A549 (cell line): ENCODE results near the gene TP53TG3B. TPM values are rescaled to one million over a fixed set of nuclear protein-coding genes. Genes with fewer than 3 reads are reported as not detected.
A peak's percentile ranks its signal among the peaks of the same experiment; 100 is the strongest.
"Not testable (repeated sequence)": the region's sequence is repeated elsewhere in the genome, so short reads cannot be mapped to it uniquely, and the experiment has no call there.

Source experiments
- ATAC-seq, 2 experiments: fragments of 200-7000 bp in 1 of 2; fragments of >200 bp in 1 of 2; cut with Nextera tagmentation in 1 of 2; cut with Tn5 transposase in 1 of 2; 3 replicates each; pipeline versions ENCODE4 v1.8.0 to v1.9.1; 2018 to 2020; ENCODE audit warnings: mild to moderate bottlenecking in 1 of 2, moderate library complexity in 1 of 2
- CTCF ChIA-PET: fragments of 300-600 bp; sonication (Branson Sonifier 250); formaldehyde crosslinking; extraction: SDS; loops from one replicate; lab custom pipeline; 2021; ENCODE audit warnings: antibody characterized with exemption, inconsistent platforms; lab: Yijun Ruan, JAX
- POLR2A ChIA-PET: fragments of 350-600 bp; formaldehyde crosslinking; extraction: SDS; loops from one replicate; lab custom pipeline; 2021; ENCODE audit warnings: antibody characterized with exemption, inconsistent platforms; lab: Yijun Ruan, JAX
- DNase-seq, 2 experiments: peaks; one replicate each; pipeline versions ENCODE4 v3.0.0 to v3.0.0-alpha.2; 2011 to 2016; ENCODE audit warnings: low read depth in 1 of 2, low spot score in 1 of 2
- FAIRE-seq: peaks from 2 replicates; lab custom pipeline; 2011; peaks lifted over from hg19 to GRCh38; lab: Jason Lieb, UNC
- H3K27ac ChIP-seq, 2 experiments: fragments of >200 bp; sonication (Bioruptor Twin); formaldehyde crosslinking; 3 replicates each; pipeline ENCODE4 v1.5.1; 2016 to 2017
- H3K4me1 ChIP-seq: fragments of >200 bp; sonication (Bioruptor Twin); formaldehyde crosslinking; 3 replicates; pipeline ENCODE4 v1.6.1; 2016
- H3K4me2 ChIP-seq: fragments of >200 bp; sonication (Bioruptor Twin); formaldehyde crosslinking; 3 replicates; pipeline ENCODE4 v1.6.1; 2016
- H3K4me3 ChIP-seq: fragments of >200 bp; sonication (Bioruptor Twin); formaldehyde crosslinking; 3 replicates; pipeline ENCODE4 v1.5.1; 2016
- H3K9me3 ChIP-seq: fragments of >200 bp; sonication (Bioruptor Twin); formaldehyde crosslinking; 3 replicates; pipeline ENCODE4 v1.6.1; 2016
- WGBS: methylation state at CpG from one replicate; pipeline ENCODE4 v1.1.6; 2017; ENCODE audit errors: missing lambda C conversion rate; 5-methylcytosine and 5-hydroxymethylcytosine counted together
- polyA minus RNA-seq: library from RNA; depleted of rRNA, polyadenylated mRNA; stranded (reverse); fragments of >200 nt; gene quantifications from 2 replicates; pipeline ENCODE4 v1.2.3, GENCODE V29; 2011; rRNA and poly(A)+ RNA removed
- polyA plus RNA-seq, 4 experiments: library from polyadenylated mRNA; depleted of rRNA in 3 of 4; stranded (reverse); fragments of >200 nt; fragmentation: RNase III in 1 of 4; extraction: RNeasy Plus Mini Kit Qiagen cat#74134 plus additional on column Dnase treatment in 1 of 4; gene quantifications; 2 replicates in 3 of 4; 3 replicates in 1 of 4; pipeline ENCODE4 v1.2.3, GENCODE V29; 2011 to 2017
- small RNA-seq, 6 experiments: library from RNA; depleted of rRNA; stranded (forward); fragments of <200 nt; gene quantifications; one replicate each; pipeline ENCODE3, GENCODE V24; 2012

TP53TG3B gene
- polyA plus RNA-seq (2011; rRNA removed) (0.32 and 0.54 TPM in 2 replicates), polyA plus RNA-seq (2017; fragmentation: RNase III; extraction: RNeasy Plus Mini Kit Qiagen cat#74134 plus additional on column Dnase treatment) (0.43 TPM in 1 of 3 replicates, not detected in the others), polyA minus RNA-seq (not detected in 2 replicates)
- polyA plus RNA-seq (2012; cell fraction: cytosol; rRNA removed): 0.08 and 0.21 TPM in 2 replicates
- 0.16 and 0.18 TPM in 2 replicates for polyA plus RNA-seq (2012; cell fraction: nucleus; rRNA removed)

DNA sequence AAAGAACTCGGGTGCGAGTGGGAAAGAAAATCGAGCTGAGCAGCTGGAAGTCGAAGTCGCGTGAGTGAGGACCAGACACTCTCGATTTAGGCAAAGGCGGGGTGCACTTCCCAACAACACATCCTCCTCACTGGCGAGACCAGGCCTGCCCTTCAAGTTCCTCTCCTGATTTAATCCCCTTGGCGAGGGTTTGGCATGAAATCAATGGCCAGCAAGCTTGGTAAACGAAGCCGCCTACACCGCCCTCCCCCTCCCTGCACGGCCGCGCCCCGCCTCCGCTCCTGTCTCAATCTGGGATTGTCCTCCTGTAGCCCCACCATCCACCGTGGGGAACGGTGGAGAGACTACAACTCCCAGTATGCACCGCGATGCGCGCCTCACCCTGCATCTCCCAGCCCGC is at the start of gene TP53TG3B:
Gene TP53TG3B, plus strand, starts transcription at position 301 of the 400 bp plus-strand sequence. Its CDS starts 68 bp downstream, at position 369.
- H3K4me3 ChIP-seq, H3K27ac ChIP-seq, POLR2A ChIA-PET, CTCF ChIA-PET, H3K4me1 ChIP-seq, FAIRE-seq, DNase-seq, ATAC-seq, H3K4me2 ChIP-seq, H3K9me3 ChIP-seq: not testable (repeated sequence)
- no CpG with 5 or more reads among the region's 25 CpGs for WGBS

DNA sequence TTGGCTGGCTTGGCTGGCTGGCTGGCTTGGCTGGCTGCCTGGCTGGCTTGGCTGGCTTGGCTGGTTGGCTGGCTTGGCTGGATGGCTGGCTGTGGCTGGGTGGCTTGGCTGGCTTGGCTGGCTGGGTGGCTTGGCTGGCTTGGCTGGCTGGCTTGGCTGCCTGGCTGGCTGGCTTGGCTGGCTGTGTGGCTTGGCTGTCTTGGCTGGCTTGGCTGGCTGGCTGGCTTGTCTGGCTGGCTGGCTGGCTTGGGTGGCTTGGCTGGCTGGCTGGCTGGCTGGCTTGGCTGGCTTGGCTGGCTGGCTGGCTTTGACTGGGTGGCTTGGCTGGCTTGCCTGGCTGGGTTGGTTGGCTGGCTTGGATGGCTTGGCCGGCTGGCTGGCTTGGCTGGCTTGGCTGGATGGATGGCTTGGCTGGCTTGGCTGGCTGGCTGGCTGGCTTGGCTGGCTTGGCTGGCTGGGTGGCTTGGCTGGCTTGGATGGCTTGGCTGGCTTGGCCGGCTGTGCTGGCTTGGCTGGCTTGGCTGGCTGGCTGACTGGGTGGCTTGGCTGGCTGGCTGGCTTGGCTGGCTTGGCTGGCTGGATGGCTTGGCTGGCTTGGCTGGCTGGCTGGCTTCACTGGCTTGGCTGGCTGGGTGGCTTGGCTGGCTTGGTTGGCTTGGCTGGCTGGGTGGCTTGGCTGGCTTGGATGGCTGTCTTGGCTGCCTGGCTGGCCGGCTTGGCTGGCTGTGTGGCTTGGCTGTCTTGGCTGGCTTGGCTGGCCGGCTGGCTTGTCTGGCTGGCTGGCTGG is 24.2 kb upstream of the TP53TG3B start:
- CTCF ChIA-PET, DNase-seq, H3K27ac ChIP-seq, H3K4me3 ChIP-seq, H3K4me2 ChIP-seq, POLR2A ChIA-PET, FAIRE-seq, ATAC-seq, H3K4me1 ChIP-seq: not testable (repeated sequence)
- H3K9me3 ChIP-seq: peaks cover 26% of the 10 kb centered on the region
- WGBS: 14% methylated on average over 4 of the region's 4 CpGs

DNA sequence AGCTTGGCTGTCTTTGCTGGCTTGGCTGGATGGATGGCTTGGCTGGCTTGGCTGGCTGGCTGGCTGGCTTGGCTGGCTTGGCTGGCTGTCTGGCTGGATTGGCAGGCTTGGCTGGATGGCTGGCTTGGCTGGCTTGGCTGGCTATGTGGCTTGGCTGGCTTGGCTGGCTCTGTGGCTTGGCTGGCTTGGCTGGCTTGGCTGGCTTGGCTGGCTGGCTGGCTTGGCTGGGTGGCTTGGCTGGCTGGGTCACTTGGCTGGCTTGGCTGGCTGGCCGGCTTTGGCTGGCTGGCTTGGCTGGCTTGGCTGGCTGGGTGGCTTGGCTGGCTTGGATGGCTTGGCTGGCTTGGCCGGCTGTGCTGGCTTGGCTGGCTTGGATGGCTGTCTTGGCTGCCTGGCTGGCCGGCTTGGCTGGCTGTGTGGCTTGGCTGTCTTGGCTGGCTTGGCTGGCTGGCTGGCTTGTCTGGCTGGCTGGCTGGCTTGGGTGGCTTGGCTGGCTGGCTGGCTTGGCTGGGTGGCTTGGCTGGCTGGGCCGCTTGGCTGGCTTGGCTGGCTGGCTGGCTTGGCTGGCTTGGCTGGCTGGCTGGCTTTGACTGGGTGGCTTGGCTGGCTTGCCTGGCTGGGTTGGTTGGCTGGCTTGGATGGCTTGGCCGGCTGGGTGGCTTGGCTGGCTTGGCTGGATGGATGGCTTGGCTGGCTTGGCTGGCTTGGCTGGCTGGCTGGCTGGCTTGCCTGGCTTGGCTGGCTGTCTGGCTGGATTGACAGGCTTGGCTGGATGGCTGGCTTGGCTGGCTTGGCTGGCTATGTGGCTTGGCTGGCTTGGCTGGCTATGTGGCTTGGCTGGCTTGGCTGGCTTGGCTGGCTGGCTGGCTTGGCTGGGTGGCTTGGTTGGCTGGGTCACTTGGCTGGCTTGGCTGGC is 22.8 kb upstream of the TP53TG3B start:
- H3K9me3 ChIP-seq: peaks cover 26% of the 10 kb centered on the region
- H3K4me3 ChIP-seq, CTCF ChIA-PET, ATAC-seq, FAIRE-seq, H3K4me1 ChIP-seq, POLR2A ChIA-PET, H3K27ac ChIP-seq, H3K4me2 ChIP-seq, DNase-seq: not testable (repeated sequence)
- 15% methylated on average over 5 of the region's 5 CpGs for WGBS

GRCh38 chr16:33338543-33338951 is 22.1 kb upstream of the TP53TG3B start:
- ATAC-seq, CTCF ChIA-PET, H3K4me3 ChIP-seq, DNase-seq, FAIRE-seq, H3K4me1 ChIP-seq, H3K27ac ChIP-seq, H3K4me2 ChIP-seq, POLR2A ChIA-PET: not testable (repeated sequence)
- H3K9me3 ChIP-seq: peaks cover 26% of the 10 kb centered on the region
- WGBS: 9% methylated on average over 2 of the region's 2 CpGs

- DNase-seq, H3K4me3 ChIP-seq, CTCF ChIA-PET, H3K4me2 ChIP-seq, H3K27ac ChIP-seq, FAIRE-seq, H3K4me1 ChIP-seq, POLR2A ChIA-PET: not testable (repeated sequence)
- peaks cover 26% of the 10 kb centered on the region for H3K9me3 ChIP-seq
- WGBS: 9% methylated on average over 3 of the region's 4 CpGs
- peak; percentile 67 to 80; a peak in 5 of 6 replicates for ATAC-seq
These were observed 21.3 kb upstream of the TP53TG3B start for GRCh38 chr16:33339093-33340061.

Small RNA genes lying within 50 kb of the gene (small RNA-seq; reads per million reads assigned to genes)
- gene AC141257.3 (0 reads per million in 6 experiments), gene AC141257.4 (0 reads per million in 6 experiments)

Other genes starting within 250 kb of the TP53TG3B start
- gene TP53TG3C, start 166.6 kb upstream of the TP53TG3B start, polyA plus RNA-seq (2011; rRNA removed): 0.70 TPM in 1 of 2 replicates, not detected in the other
- 0.20 to 0.45 TPM (median 0.43 TPM) in 3 replicates for gene TP53TG3C, start 166.6 kb upstream of the TP53TG3B start, polyA plus RNA-seq (2017; fragmentation: RNase III; extraction: RNeasy Plus Mini Kit Qiagen cat#74134 plus additional on column Dnase treatment)
- gene TP53TG3E, start 56.5 kb upstream of the TP53TG3B start, polyA plus RNA-seq (2011; rRNA removed): not detected in 2 replicates
- not detected in 3 replicates for gene TP53TG3E, start 56.5 kb upstream of the TP53TG3B start, polyA plus RNA-seq (2017; fragmentation: RNase III; extraction: RNeasy Plus Mini Kit Qiagen cat#74134 plus additional on column Dnase treatment)
- gene TP53TG3F, start 98.8 kb downstream of the TP53TG3B start, polyA plus RNA-seq (2011; rRNA removed): 0.44 and 0.81 TPM in 2 replicates
- 0.12 to 0.34 TPM (median 0.14 TPM) in 3 replicates for gene TP53TG3F, start 98.8 kb downstream of the TP53TG3B start, polyA plus RNA-seq (2017; fragmentation: RNase III; extraction: RNeasy Plus Mini Kit Qiagen cat#74134 plus additional on column Dnase treatment)